GM21737 (cell line): Measurements from ENCODE around the gene CDCA7.
"Not testable (repeated sequence)": the region's sequence is repeated elsewhere in the genome, so short reads cannot be mapped to it uniquely, and the experiment has no call there.

Experiments used
- ATAC-seq: cut with Tn5 transposase; IDR thresholded peaks from one replicate; pipeline ENCODE4 v1.9.1; 2021; ENCODE audit warnings: mild to moderate bottlenecking, moderate library complexity; ENCODE audit not compliant: unreplicated experiment

The CDCA7 gene

DNA sequence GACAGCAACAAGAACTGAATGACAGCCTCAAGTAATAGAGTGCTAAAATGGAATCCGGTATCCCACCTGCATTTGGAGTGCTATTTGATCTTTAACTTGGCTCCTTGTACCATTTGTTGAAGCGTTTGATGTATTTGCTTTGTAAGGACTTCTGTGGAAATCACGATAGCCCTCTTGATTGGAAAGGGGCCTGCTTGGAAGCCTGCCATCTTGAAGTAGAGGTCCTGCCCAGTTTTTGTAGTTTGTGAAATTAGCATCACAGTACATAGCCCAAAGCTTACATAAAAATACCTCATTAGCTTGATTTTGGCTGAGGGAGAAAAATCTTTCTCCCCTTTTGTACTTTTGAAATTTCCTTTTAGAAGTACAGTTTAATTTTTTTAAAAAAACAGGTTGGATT, 2.7 kb downstream of the CDCA7 start:
- ATAC-seq: no peak

DNA sequence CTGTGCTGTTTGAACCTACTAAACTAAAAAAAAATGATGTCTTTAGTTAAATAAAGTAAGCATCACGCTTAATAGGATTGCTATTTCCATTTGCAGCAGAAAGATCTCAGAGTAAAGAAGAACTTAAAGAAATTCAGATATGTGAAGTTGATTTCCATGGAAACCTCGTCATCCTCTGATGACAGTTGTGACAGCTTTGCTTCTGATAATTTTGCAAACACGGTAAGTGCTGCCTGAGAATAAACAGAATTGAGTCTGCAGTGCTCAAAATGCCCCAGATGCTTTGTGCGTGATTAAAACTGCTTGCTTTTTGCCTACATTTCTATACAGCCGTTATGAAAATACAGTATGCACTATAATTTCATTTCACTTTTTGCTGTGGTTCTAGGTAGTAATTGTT, 3.9 kb downstream of the CDCA7 start:
- ATAC-seq: no peak

DNA sequence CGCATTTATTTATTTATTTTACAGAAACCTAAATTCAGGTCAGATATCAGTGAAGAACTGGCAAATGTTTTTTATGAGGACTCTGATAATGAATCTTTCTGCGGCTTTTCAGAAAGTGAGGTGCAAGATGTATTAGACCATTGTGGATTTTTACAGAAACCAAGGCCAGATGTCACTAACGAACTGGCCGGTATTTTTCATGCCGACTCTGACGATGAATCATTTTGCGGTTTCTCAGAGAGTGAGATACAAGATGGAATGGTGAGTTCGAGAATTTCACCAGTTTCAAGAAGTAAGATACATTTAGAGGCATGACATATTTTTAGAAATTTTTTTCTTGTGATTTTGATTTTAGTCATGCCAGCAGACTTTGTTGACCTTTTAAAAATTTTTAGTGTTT, 4.6 kb downstream of the CDCA7 start:
- ATAC-seq: no peak

DNA sequence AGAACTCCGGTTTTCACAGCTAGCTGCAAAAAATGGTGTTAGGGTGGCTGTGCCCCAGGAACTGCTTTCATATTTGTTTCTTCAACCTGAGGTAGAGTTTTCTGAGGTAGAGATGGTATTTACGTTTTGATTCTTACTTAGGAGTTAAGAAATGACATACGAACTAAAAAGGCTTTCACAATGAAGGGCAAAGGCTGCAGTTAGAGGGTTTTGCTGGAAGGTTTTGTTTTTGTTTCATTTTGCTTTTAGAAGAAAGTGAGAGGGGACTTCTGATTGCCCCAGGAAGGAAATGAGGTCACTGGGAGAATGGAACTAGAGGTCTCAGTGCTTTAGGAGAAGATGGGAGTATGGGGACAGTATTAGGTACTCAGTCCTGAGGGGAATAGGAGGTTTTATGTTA, 15.5 kb downstream of the CDCA7 start:
- ATAC-seq: no peak

DNA sequence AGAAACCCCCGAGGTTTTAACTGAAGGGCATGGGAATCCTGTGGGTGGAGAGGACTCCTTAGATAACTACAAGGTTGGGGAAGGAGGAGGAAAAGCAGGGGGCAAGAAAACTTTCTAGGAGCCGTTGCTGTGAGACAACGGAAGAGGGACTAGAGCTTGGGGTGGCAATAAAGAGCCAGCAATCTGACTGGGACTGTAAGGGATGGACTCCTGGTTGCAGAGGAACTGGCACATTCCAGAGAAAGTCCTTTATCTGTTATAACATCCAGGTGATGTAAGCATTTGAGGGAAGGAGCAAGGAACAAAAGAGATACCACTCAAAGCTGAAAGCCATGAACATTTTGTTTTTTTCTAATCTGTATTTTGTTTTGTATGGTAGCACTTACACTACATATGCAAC, 16.4 kb downstream of the CDCA7 start:
- no peak for ATAC-seq

DNA sequence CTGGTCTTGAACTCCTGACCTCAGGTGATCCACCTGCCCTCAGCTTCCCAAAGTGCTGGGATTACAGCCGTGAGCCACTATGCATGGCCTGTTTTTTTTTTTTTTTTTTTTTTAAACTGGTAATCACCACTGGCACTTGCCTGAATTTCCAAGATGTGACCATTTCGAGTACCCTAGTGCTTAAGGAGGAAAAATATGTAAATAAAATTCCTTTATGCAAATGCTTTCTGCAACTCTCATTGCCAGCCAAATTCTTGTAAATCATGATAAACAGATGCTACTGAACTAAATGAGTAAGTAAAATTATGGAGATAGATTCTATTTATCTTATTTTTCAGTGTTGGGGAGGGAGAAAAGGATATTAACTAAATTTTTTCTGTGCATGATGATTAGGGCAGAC, 18.6 kb downstream of the CDCA7 start:
- no peak for ATAC-seq

DNA sequence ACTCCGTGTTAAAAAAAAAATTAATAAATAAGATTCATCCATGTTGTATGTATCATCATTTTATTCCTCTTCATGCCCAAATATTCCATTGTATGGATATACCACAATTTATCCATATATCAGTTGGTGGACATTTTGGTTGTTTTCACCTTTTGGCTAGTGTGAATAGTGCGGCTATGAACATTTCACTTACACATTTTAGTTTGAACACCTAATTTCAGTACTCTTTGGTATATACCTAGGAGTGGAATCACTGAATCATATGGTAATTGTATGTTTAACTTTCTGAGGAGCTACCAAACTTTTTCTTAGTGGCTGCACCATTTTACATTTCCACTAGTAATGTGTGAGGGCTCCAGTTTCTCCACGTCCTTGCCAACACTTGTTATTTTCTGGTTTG, 20.0 kb downstream of the CDCA7 start:
- no peak for ATAC-seq

DNA sequence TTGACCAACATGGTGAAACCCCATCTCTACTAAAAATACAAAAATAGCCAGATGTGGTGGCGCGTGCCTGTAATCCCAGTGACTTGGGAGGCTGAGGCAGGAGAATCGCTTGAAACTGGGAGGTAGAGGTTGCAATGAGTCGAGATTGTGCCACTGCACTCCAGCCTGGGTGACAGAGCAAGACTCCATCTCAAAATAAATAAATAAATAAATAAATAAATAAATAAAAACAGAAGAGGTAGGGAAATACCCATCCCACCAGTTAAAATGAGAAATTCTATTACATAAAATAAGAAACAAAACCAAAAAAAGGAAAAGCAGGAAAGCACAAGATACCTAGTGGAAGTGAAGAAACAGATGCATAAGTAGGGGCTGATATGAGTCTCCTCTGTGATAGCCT, 30.9 kb downstream of the CDCA7 start:
- ATAC-seq: not testable (repeated sequence)

DNA sequence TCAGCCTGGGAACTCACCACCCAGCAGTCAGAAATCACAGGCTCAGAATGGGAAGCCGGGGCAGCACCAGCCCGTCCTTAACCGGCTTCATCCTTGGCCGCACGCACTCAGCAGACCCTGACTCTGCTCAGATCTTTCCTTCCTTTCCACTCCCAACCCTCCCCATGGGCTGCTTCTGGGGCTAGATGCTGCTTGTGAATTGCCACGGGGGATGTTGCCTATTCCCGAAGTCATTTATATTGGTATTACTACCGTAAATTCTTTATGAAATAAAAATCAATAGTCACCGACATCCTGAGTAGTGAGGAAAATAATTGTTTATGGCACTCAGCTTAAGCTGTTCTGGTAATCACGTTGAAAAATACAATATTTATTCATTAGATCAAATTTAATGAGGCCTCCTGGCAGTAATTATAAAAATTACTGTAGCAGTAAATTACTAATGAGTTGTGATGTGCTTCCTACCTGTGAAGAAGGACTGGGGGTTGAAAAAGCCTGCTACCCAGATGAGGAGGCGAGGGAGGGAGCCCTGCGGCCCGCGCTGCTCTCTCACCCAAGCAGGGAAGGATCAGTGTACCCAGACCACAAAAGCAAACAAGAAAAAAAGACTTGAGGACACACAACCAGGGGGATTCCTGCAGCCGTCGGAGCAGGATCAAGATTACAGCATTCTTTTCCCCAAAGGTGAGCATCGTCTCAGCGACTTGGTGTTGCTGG, 31.5 kb downstream of the CDCA7 start:
- ATAC-seq: no peak

DNA sequence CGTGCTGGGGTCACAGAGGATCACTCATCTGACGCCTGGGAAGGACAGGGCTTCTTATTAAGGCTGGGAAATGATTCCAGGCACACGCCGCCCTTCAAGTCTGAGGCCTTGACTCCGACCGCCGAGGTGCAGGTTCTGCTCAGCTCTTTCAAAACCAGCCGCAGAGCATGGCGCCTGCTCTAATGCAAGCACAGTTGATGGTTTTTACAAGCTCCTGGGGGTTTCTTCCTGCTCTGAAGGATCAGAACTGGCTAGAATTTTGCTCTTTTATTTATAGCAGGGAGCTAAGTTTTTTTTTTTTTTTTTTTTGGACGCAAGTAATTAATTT, 32.0 kb downstream of the CDCA7 start:
- ATAC-seq: no peak

DNA sequence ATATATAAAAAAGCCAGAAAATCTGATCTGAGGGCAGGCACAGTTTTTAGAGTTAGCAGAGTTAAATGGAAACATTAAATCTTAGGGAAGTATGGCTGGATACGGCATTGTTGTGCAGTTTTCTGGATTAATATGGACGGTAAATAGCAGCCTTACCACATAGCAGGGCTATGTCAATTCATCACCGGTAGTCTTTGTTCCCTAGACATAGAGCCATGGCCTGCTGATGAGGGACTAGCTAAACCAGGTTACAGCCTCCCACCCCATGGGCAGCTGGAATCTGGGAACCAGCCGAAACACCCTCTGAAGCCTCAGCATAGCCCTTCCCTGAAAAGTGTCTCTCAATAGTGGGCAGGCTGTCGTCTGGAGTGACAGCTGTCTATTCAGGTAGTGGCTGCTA, 32.4 kb downstream of the CDCA7 start:
- ATAC-seq: no peak

DNA sequence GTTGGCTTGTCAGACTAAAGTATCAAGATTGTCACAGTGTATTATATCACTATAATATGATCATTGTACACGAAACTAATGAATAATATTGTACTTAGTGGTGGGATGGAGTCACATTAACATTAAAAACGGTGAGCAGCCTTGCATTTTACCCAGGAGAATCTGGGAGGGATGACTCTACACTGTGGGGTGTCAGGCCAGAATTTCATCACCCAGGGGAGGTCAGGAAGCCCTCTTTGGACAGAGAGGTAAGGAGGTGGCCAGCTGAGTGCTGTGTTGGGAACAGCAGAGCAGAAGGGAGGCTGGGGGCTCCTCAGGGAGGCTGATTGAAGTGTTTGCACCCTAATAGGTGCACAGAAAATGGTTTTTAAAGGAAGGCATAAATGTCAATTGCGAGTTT, 33.0 kb downstream of the CDCA7 start:
- no peak for ATAC-seq

DNA sequence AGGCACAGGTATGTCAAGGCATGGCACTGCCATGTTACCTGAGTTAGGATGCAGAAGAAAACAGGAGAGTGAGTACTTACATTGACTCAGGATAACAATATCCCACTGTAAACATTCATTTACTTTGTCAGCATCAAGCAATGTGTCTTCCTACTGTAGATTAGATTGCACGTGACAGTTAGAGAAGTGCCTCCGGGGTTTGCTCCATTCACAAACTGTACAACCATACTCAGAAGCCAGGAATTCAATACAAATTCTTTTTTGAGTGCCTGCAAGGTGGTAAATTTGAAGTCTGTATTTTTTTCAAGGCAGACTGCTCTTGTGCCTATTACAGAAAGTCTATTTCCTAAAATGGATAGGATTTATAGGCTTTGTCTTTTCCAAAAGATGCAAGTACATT, 34.1 kb downstream of the CDCA7 start:
- ATAC-seq: no peak

DNA sequence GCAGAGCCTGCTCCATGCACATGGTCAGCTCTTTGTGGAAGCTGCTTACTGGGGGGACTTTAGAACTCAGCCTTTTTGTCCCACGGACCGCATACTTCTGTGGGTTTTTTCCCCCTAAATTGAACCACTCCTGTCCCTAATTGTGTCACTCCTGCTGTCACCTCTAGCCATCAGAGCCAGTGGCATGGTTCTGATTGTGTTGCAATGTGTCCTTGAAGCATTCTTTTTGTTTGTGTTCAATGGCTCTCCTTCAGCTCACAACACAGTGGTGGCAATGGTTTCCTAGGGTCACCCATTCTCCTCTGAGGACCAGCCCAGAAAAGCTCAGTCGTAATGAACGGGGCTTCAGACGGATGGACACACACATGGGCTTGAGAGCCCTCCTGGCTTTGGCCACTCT, 35.4 kb downstream of the CDCA7 start:
- no peak for ATAC-seq

DNA sequence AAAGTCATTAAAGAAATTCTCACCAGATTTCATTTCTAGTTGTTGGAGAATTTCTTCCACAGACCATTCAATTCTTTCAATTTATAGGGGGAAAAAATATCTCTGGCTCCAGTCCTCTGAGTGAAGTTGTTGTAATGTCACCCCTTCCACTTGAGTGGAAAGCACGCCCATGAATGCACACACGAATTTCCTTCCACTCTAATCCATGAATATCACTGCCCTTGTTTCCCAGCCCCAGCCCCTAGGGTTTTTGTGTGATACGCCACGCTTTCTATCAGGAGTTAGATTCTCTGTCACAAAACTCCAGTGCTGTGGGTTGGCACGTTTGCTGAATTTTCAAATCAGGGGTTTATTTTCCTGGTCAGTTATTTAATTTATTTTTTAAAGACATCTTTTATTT, 38.1 kb downstream of the CDCA7 start:
- ATAC-seq: no peak

DNA sequence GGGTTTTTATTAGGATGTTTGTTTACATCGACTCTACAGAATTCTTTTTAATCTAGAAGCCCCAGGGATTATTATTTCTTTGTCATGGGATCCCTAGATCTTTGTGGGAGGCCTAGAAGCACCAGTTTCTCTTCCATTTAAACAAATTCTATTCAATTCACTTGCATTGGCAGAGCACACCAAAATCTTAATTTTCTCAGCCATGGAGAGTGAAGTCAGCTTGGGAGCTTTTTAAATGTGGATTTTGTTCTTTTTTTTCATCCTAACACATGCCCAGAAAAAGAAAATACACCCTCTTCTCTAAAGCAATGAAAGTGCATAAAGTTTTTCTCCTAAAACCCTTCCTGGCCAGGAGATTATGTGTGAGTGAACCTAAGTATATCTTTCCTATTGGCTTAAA, 38.5 kb downstream of the CDCA7 start:
- ATAC-seq: no peak

DNA sequence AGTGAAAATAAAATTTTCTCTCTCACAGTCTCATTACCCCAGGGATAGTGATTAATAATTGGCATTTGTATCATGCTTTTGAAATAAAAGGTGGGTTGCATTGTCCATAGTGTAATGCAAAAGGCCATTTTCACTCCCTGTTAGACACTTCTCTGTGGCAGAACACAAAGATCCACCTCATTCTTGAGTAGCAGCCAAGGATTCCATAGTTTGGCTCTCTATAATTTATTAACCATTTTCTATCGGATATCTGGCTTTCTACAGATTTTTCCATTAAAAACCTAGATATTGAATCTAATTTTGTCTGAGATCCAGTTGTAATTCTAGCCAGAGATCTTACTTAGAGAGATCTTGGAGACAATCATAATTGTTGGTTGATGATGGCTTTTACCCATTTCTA, 39.0 kb downstream of the CDCA7 start:
- no peak for ATAC-seq

DNA sequence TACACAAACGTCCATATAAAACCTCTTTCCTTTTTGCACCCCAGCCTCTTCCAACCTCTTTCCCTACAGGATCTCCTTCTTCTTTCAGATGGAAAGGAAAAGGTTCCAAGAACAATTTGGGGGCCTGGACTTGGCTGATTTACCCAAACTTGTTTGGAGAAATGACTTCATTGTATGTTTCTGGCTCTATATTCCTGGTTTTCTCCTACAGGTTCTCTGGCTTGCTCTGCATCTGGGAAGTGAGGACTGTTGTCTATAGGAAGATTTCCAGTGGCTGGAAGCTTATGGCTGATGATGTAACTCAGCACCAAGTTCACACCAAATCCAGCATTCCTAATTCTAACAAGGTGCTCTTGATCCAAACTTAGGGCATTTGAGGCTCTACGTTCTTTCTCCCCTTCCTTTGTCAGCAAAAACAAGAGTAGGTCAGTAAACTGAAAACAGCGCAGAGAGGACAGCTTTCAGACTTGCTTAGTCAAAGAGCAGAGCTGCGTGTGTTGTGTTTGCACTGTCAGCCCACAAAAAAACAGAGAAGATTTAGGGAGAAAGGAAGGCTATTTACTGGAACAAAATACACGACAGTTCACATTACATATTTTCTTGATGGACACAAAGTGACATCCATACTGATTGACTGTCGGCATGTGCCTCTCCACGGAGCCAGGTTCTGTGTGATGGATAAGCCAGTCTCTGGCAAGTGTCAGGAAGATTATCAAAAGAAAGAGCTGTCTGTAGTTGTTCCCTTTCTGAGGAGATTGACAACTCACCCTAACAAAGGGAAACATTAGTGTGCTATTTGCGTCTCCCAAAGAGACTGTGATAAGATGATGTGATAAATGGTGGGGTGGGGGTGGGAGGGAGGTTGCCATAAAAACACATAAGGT, 39.7 kb downstream of the CDCA7 start:
- ATAC-seq: no peak

DNA sequence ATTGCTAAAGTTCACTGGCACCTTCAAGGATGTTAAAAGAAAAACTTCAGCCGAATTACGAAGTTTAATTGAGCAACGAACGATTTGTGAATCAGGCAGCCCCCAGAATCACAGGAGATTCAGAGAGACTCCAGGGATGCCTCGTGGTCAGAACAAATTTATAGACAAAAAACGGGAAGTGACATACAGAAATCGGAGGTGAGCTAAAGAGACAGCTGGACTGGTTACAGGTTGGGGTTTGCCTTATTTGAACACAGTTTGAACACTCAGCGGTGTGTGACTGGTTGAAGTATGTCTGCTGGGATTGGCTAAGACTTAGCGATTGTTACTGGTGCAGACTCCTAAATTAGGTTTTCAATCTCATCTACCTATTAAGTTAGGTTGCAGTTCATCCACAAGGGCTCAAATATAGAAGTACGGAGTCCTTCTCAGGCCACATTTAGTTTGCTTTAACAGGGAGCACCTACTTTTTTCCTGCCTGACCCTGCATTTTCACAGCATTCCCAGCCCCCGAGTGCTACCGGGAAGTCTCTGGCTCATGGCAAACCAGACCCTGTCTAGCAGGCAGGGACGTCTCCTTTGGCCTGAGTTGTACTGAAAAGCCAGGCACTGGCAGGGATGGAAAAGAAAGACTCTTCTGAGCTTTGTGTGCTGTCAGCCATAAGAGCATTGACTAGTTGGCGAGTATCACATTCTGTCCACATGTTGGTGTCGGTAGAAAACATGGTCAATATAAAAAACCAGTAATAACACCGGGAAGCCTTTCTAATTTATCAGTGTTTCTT, 41.1 kb downstream of the CDCA7 start:
- no peak for ATAC-seq

DNA sequence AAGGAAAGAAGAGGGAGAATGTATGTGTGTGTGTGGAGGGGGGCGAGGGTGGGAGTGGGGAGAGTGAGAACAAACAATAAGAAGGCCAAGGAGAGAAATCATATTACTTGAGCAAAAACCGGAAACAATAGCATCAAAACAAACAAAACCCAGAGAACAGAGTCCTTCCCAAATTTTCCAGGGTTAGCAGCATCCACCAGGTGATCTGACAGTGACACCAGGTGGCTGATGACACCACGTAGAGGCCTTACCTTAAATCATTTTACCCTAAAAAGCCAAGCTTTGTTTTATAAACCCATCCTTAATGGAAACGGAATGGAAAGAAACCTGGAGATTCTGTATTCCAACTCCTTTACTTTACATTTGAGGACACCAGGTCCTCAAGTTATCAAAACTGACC, 42.9 kb downstream of the CDCA7 start:
- ATAC-seq: no peak

DNA sequence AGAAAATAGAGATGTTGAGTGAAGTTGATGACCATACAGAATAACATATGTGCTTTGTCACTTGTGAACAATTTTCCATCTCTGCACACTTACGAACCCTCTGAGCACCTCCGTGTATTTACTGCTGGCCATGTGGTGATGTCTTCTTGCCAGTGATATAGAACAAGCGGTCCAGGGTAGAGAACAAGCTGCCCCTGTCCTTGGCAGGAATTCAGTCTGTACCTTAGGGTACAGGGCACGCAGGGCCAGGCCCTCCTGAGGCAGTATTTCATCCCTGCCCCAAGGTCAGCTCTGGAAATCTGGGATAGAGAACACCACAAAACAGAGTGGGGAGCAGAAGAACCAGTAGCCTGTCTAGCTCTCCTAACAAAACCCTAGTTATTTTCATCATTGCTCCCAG, 44.6 kb downstream of the CDCA7 start:
- no peak for ATAC-seq

DNA sequence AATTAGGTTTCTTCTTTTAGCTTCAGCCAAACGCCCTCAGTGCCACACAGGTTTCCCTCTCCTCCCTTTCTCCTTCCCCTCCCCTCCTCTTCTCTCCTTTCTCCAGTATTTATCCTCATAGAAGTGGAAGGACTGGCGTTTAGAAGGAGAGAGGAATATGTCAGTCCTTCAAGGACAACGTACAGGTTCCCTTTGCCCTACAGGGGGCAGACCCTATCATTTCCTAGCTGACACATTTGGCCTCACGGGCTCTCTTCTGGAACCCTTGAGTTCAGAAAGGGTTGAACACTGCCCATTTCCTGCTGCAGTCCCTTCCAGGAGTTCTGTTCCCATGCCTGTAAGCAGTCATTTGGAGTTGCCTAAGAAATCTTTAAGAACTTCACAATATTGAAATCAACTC, 46.1 kb downstream of the CDCA7 start:
- no peak for ATAC-seq
